Prostate gland (tissue), 2 donors: ENCODE results near the gene FAM186B. TPM values are rescaled to one million over a fixed set of nuclear protein-coding genes. Genes with fewer than 3 reads are reported as not detected.

Experiments
- DNase-seq: peaks from one replicate; pipeline ENCODE4 v3.0.0-alpha.2; 2019; ENCODE audit warnings: low spot score
- H3K27ac ChIP-seq, 2 donors: fragments of 200-600 bp; sonication (generic); 2 replicates each; pipeline ENCODE4 v1.5.1; 2017 to 2019
- H3K27me3 ChIP-seq: fragments of 200-600 bp; sonication (generic); replicated peaks from 2 replicates; pipeline ENCODE4 v1.5.1; 2019; ENCODE audit not compliant: insufficient read depth
- H3K36me3 ChIP-seq, 2 donors: fragments of 200-600 bp; sonication (generic); 1 replicate in 1 of 2; 2 replicates in 1 of 2; pipeline versions ENCODE4 v1.5.1 to v1.8.1; 2017 to 2019
- H3K4me1 ChIP-seq: fragments of 200-600 bp; sonication (generic); replicated peaks from 2 replicates; pipeline ENCODE4 v1.5.1; 2019
- H3K4me3 ChIP-seq, 2 donors: fragments of 200-600 bp; sonication (generic); 2 replicates each; pipeline ENCODE4 v1.5.1; 2017 to 2019
- H3K9me3 ChIP-seq: fragments of 200-600 bp; sonication (generic); 2 replicates; pipeline ENCODE4 v1.5.1; 2017
- POLR2A ChIP-seq: fragments of 450-650 bp; IDR thresholded peaks from one replicate; pipeline ENCODE4 v1.6.1; 2016; ENCODE audit warnings: antibody characterized with exemption, mild to moderate bottlenecking
- POLR2AphosphoS5 ChIP-seq: sonication (generic); formaldehyde crosslinking; IDR thresholded peaks from one replicate; pipeline ENCODE4 v1.6.1; 2017; ENCODE audit warnings: antibody characterized with exemption
- WGBS: methylation state at CpG from one replicate; pipeline ENCODE4 v1.1.5; 2018; 5-methylcytosine and 5-hydroxymethylcytosine counted together
- intact Hi-C: fragments of 100-400 bp; cut with DNase I; formaldehyde crosslinking; loops from one replicate; pipeline ENCODE4 v1.14.2; 2022
- total RNA-seq, 2 donors: library from RNA; depleted of rRNA; stranded (reverse); fragments of >200 nt; gene quantifications; one replicate each; pipeline ENCODE4 v1.1.0, GENCODE V29; 2016
- TF ChIP-seq, protein P1 (sequence below), 4 experiments: fragments of 200-600 bp in 2 of 4; fragments of 450-650 bp in 2 of 4; sonication (generic) in 2 of 4; IDR thresholded peaks; 1 replicate in 3 of 4; 2 replicates in 1 of 4; pipeline ENCODE4 v1.5.1; 2016 to 2019; ENCODE audit warnings: antibody characterized with exemption in 4 of 4, mild to moderate bottlenecking in 2 of 4, moderate library complexity in 2 of 4

Gene FAM186B
- total RNA-seq, 2 donors from 2014 or later: 0.23 to 10.0 TPM

DNA sequence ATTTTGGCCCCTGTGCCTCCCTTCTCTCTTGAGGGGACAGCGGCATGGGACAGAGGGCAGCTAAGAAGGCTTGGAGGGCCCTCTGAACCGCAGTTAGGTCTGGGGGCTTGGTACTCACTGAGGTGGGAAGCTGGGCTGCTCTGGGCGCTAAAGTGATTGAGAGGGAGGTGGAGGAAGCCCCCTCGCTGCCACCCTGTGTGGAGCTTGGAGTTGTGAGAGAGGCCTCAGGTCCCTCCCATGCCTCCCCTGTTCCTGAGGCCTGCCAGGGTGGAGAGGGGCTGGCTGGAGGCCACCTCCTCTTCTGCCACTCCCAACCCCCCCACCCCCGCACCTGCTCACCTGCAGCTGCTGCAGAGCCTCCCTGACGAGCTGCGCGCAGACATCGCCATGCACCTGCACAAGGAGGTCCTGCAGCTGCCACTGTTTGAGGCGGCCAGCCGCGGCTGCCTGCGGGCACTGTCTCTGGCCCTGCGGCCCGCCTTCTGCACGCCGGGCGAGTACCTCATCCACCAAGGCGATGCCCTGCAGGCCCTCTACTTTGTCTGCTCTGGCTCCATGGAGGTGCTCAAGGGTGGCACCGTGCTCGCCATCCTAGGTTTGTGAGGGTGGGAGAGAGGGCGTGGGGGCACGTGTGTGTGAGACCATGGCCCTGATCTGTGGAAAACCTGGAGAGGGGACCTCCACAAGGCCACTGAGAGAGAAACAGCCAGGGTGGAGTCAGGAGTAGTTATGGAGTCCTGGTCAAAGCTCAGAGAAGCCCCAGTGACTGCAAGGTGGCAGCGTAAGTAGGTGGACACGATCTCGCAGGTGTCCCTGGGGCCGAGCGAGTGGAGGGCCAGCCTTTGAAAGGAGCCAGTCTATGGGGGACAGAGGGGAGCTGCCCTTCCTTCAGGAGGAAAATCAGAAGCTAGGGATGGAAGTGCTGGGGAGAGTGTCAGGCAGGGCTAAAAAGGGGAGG is 55.4 kb downstream of the FAM186B start:
- no peak for TF ChIP-seq POLR2AphosphoS5
- TF ChIP-seq POLR2A: no peak
- TF ChIP-seq, protein P1, sequence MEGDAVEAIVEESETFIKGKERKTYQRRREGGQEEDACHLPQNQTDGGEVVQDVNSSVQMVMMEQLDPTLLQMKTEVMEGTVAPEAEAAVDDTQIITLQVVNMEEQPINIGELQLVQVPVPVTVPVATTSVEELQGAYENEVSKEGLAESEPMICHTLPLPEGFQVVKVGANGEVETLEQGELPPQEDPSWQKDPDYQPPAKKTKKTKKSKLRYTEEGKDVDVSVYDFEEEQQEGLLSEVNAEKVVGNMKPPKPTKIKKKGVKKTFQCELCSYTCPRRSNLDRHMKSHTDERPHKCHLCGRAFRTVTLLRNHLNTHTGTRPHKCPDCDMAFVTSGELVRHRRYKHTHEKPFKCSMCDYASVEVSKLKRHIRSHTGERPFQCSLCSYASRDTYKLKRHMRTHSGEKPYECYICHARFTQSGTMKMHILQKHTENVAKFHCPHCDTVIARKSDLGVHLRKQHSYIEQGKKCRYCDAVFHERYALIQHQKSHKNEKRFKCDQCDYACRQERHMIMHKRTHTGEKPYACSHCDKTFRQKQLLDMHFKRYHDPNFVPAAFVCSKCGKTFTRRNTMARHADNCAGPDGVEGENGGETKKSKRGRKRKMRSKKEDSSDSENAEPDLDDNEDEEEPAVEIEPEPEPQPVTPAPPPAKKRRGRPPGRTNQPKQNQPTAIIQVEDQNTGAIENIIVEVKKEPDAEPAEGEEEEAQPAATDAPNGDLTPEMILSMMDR (IDR thresholded peaks at IDR 0.05): no peak
- Histone ChIP-seq H3K36me3 (no peaks in the 10 kb centered on the region), H3K27ac (no peak overlapping the region), H3K4me3 (no peak overlapping the region), H3K4me1 (no peaks in the 10 kb centered on the region), H3K9me3 (no peaks in the 10 kb centered on the region), H3K27me3 (no peaks in the 10 kb centered on the region)
- intact Hi-C loops: no loop called here
- no peak for DNase-seq
- WGBS: 91% methylated on average over 28 of the region's 28 CpGs

- no peaks in the 10 kb centered on the region for H3K36me3 ChIP-seq
- DNase-seq: peak; percentile 24
- intact Hi-C loops: no loop called here
- H3K27me3 ChIP-seq: no peaks in the 10 kb centered on the region
- no peaks in the 10 kb centered on the region for H3K9me3 ChIP-seq
- TF ChIP-seq POLR2AphosphoS5: no peak
- TF ChIP-seq, protein P1 (IDR thresholded peaks at IDR 0.05): peak in 2 of 4 experiments; percentile 14 to 29
- 16% methylated on average over 67 of the region's 70 CpGs for WGBS
- peak overlapping the region; percentile 11 to 16 for H3K4me3 ChIP-seq
- H3K27ac ChIP-seq: no peak overlapping the region
- H3K4me1 ChIP-seq: no peaks in the 10 kb centered on the region
These were observed 56.4 kb downstream of the FAM186B start for GRCh38 chr12:49548822-49549648.

DNA sequence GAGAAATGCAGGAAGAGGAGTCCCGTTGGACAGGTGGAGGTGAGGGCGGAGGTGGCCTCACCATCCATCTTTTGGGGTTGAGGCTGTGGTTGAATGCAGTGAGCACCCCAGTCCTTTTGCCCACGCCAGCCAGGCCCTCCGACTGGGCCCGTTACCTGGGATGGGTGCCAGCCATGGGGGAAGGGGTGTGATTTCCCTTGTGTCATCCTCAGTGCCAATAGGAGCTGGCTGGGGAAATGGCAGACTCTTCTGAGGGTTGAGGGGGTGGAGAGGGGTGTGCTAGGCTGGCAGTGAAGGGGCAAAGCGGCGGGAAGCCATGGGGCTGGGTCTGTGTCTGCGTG is 57.0 kb downstream of the FAM186B start:
- peak overlapping the region in 1 of 2 donors; percentile 16 for H3K4me3 ChIP-seq
- TF ChIP-seq POLR2A (no peak), POLR2AphosphoS5 (no peak)
- TF ChIP-seq, protein P1 (IDR thresholded peaks at IDR 0.05): no peak
- no peaks in the 10 kb centered on the region for H3K4me1 ChIP-seq
- no peaks in the 10 kb centered on the region for H3K36me3 ChIP-seq
- H3K9me3 ChIP-seq: no peaks in the 10 kb centered on the region
- intact Hi-C loops: no loop called here
- H3K27ac ChIP-seq: no peak overlapping the region
- no peak for DNase-seq
- no peaks in the 10 kb centered on the region for H3K27me3 ChIP-seq
- WGBS: 34% methylated on average over 8 of the region's 8 CpGs

DNA sequence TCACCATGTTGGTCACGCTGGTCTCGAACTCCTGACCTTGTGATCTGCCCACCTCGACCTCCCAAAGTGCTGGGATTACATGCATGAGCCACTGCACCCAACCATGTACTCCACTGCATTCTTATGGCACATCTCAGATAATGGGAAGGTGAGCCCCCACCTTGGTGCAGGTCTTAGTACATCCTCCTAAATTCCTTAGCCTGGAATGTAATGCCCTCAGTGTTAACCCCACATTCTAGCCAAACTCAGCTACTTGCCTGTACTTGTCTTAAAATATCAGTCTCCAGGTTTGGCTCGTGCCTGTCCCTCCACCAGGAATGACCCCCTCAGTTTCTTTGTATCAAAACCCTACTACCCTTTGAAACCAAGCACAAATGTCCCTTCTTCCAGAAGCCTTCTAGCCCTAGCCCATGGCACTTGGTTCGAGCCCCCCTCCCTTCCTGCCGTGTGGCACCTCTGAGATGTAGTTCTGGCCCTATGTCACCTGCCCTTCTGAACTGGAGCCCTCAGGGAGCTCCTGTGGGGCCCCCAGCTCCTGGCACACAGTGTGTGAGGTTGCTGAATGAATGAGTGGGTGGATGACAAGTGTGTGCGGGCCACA is 58.2 kb downstream of the FAM186B start:
- Histone ChIP-seq H3K9me3 (no peaks in the 10 kb centered on the region), H3K27me3 (no peaks in the 10 kb centered on the region), H3K36me3 (no peaks in the 10 kb centered on the region), H3K4me1 (no peaks in the 10 kb centered on the region), H3K4me3 (no peak overlapping the region), H3K27ac (no peak overlapping the region)
- DNase-seq: no peak
- TF ChIP-seq POLR2A: no peak
- intact Hi-C loops: no loop called here
- WGBS: 76% methylated on average over 7 of the region's 7 CpGs

- intact Hi-C loops: no loop called here
- Histone ChIP-seq H3K4me1 (no peaks in the 10 kb centered on the region), H3K4me3 (no peak overlapping the region), H3K27ac (no peak overlapping the region), H3K9me3 (no peaks in the 10 kb centered on the region), H3K36me3 (no peaks in the 10 kb centered on the region), H3K27me3 (no peaks in the 10 kb centered on the region)
- no peak for DNase-seq
- TF ChIP-seq, protein P1 (IDR thresholded peaks at IDR 0.05): no peak
- no peak for TF ChIP-seq POLR2AphosphoS5
- 83% methylated on average over 3 of the region's 3 CpGs for WGBS
These were observed 59.0 kb downstream of the FAM186B start for GRCh38 chr12:49546481-49546880.
